ENCODE measurements around the gene ZNF644.
"Not testable (repeated sequence)": the region's sequence is repeated elsewhere in the genome, so short reads cannot be mapped to it uniquely, and the experiment has no call there.

- not testable (repeated sequence) for TF ChIP-seq SP1 (CRISPR knock-in tag; conservative IDR thresholded peaks at IDR 0.05); NR1H2 (CRISPR knock-in tag; IDR thresholded peaks at IDR 0.05); NFE2L1 (CRISPR knock-in tag; IDR thresholded peaks at IDR 0.05); CTCF (IDR thresholded peaks at IDR 0.05); FOXJ3 (CRISPR knock-in tag; IDR thresholded peaks at IDR 0.05; ENCODE audit: borderline replicate concordance); USF2 (CRISPR knock-in tag; IDR thresholded peaks at IDR 0.05)
Observed at GRCh38 chr1:90928231-90928630, 93.6 kb downstream of the ZNF644 start.

Data from WTC11 (cell line).